ENCODE data around the gene ACAP3.
"Not testable (repeated sequence)": the region's sequence is repeated elsewhere in the genome, so short reads cannot be mapped to it uniquely, and the experiment has no call there.

ACAP3 gene

DNA sequence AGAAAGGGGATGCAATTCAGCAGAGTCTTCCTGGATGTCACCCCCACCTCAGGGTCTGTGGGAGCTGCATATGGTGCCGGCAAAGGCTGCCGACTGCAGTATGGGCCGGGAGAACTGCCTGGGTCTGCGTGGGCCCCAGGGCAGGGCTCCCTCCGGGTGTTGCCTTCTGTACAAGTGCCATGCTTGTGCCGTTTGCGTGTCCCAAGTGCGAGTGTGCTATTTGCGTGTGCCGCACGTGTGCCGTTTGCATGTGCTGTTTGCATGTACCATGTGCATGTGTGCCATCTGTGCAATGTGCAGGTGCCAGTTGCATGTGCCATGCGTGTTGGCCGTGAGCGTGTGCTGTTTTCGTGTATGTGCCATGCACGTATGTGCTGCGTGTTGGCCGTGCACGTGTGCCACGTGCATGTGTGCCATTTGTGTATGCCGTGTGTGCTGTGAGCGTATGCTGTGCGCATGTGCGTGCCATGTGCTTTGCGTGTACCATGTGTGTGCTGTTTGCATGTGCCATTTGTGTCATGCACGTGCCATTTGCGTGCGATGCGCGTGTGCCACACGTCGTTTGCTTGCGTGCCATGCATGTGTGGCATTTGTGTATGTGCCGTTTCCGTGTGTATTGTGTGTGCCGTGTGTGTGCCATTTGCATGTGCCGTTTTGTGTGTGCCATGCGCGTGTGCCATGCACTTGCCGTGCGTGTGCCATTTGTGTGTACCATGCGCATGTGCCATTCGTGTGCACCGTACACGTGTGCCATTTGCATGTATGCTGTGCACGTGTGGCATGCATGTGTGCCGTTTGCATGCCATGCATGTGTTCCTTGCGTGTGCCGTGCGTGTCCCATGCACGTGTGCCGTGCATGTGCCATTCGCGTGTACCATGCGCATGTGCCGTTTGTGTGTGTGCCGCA is 21.8 kb upstream of the ACAP3 start:
- no peak for DNase-seq

DNA sequence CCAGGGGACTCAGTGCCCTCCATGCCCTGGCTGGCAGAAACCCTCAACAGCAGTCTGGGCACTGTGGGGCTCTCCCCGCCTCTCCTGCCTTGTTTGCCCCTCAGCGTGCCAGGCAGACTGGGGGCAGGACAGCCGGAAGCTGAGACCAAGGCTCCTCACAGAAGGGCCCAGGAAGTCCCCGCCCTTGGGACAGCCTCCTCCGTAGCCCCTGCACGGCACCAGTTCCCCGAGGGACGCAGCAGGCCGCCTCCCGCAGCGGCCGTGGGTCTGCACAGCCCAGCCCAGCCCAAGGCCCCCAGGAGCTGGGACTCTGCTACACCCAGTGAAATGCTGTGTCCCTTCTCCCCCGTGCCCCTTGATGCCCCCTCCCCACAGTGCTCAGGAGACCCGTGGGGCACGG is 20.5 kb upstream of the ACAP3 start:
- DNase-seq, result no peak

DNA sequence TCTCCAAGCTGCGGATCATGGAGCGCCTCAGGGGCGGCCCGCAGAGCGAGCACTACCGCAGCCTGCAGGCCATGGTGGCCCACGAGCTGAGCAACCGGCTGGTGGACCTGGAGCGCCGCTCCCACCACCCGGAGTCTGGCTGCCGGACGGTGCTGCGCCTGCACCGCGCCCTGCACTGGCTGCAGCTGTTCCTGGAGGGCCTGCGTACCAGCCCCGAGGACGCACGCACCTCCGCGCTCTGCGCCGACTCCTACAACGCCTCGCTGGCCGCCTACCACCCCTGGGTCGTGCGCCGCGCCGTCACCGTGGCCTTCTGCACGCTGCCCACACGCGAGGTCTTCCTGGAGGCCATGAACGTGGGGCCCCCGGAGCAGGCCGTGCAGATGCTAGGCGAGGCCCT is 19.6 kb upstream of the ACAP3 start:
- no peak for DNase-seq

DNA sequence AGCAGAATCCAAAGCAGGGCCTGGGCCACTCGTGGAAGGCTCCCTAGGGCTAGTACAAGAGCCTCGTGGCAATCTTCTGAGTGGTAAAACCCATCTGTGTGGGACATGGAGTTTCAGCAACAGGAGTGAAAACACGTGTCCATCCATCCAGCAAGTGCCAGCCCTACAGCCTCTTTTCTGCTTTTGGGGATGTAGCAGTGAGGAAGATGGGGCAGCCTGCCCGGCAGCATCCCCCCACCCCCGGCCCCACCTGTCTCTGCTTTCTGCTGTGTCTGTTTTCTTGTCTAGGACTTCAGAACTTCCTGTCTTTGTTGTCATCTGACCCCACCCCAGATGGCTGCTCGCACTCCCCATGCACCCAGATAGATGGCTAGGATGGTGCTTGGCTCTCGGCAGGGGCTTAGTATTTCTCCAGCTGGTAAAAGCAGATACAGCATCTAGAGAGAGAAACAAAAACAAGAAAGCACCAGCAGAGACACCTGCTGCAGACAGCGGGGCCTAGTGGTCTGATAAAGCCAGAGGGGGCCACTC is 18.4 kb upstream of the ACAP3 start:
- no peak for DNase-seq

DNA sequence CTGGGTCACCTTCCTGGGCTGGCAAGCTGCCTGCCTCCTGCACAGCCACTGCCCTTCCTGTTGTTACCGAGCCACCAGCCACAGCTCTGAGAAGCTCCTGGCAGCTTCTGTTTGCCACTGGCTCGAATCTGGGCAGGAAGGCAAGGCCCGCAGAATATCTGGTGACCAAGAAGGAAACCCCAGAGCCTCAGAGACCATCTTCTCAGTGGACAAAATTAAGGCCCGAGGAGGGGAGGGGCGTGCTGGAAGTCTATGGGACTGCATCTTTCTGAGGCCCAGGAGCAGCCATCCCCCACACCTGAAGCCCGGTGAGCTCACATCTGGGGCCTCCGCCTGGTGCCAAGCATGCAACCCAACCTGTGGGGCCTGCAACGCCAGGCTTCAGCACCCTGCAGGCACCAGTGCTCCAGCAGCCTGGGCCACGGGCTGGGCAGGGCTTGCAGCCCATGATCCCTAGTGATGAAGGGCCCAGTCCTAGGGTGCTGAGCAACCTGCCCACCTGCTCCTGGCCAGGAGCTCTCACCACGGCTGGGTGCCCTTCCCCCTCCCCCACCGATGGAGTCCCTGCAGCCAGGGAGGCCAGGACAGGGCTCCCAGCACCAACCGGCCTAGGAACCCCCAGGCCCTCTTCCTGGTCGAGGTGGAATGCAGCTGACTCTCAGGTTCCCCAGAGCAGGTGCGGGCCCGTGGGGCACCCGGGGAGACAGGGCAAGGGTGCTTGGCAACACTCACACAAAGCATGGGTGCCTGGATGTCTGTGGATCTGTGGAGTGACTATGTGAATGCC is 17.8 kb upstream of the ACAP3 start:
- DNase-seq, result no peak

DNA sequence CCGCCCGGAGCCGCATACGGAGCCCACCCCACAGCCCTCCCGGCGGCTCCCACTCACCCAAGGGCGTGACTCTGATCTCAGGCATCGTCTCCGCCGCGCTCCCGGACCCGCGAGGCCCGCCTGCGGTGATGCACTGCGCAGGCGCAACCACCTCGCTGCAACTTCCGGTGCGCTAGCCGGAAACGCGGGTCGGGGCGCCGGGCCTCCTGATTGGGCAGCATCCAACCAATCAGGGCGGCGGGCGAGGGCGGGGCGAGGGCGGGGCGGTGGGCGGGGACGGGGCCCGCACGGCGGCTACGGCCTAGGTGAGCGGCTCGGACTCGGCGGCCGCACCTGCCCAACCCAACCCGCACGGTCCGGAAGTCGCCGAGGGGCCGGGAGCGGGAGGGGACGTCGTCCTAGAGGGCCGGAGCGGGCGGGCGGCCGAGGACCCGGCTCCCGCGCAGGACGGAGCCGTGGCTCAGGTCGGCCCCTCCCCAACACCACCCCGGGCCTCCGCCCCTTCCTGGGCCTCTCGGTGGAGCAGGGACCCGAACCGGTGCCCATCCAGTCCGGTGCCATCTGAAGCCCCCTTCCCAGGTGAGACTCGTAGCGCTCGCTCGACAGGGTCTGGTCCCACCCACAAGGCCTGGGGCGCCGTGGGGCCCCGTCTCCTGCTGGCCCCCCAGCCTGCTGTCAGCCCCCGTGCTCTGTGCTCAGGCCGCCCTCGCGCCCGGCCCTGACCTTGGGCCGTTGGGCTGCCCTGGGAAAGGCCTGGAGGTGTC is 17.0 kb upstream of the ACAP3 start, which contains the start of the genes CPTP and INTS11:
TSS of gene CPTP (plus strand) at position 279 of the 764 bp plus-strand sequence. CDS start 2,109 bp downstream, outside the sequence.
TSS of gene INTS11 (minus strand) at position 137 of the 764 bp plus-strand sequence. CDS start at position 85, 52 bp downstream.
- peak; percentile 87 for DNase-seq

DNA sequence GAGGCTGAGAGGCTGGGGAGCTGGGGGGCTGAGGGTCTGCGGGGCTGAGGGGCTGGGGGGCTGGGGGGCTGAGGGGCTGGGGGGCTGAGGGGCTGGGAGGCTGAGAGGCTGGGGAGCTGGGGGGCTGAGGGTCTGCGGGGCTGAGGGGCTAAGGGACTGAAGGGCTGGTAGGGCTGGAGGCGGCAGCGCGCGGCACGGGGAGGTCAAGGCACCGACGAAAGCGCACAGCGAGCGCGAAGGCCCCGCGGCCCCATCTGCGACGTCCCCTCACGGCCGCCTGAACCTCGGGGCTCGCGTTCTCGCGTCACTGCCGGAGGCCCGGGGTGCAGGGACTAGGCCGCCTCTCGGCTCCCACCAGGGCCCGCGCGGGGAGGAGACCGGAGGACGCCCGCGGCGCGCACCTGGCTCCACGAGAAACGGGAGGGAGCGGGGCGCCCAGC is 16.4 kb upstream of the ACAP3 start:
- no peak for DNase-seq

DNA sequence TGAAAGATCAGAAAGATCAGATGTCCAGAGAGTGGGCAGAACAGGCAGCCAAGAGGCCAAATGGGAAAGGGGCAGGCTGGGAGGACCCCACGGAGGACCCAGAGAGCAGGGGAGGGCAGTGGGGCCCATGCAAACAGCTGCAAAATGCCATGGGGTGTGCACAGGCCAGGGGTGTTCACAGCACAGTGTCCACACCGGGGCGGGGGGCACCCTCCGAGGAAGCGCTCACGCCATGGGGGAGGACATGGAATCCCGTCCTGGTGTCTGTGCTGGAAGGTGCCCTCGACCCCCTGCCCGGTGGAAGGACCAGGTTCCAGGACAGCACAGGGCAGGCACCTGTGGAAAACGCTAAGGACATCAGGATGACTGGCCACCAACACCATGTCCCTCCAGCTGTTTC is 15.2 kb upstream of the ACAP3 start:
- DNase-seq, result no peak

DNA sequence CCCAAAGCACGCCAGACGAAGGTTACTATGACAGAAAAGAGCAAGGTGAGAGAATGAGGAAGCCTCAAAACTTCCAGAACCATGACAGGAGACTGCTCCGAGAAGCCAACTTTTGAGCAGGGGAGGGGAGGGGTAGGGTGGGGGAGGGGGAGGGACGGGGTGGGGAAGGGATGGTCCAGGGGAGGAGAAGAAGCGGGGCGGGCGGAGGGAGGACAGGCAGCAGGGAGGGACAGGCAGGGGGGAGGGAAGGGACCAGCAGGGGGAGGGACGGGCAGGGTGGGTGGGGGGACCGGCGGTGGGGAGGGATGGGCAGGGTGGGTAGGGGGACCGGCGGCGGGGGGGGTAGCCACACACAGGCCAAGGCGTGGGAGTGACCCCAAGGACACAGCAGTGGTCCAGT is 14.7 kb upstream of the ACAP3 start:
- no peak for DNase-seq

DNA sequence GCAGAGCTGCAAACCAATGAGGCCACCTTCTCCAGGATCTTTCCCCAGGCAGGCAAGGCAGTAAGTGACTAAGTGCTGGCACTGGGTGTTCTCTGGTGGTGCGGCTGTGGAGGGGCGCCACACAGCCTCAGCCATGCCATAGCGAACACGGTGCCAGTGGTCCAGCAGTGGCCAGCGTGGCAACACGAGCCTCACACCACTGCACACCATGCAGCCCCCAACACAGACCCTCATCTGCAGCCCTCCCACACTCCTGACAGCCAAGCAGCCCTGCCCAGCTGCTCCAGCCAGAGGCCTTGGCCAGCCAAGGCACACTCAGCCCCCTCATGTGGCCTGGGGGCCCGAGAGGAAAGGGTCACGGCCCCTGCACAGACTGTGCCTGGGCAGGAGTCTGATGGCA is 13.7 kb upstream of the ACAP3 start:
- DNase-seq, result no peak

DNA sequence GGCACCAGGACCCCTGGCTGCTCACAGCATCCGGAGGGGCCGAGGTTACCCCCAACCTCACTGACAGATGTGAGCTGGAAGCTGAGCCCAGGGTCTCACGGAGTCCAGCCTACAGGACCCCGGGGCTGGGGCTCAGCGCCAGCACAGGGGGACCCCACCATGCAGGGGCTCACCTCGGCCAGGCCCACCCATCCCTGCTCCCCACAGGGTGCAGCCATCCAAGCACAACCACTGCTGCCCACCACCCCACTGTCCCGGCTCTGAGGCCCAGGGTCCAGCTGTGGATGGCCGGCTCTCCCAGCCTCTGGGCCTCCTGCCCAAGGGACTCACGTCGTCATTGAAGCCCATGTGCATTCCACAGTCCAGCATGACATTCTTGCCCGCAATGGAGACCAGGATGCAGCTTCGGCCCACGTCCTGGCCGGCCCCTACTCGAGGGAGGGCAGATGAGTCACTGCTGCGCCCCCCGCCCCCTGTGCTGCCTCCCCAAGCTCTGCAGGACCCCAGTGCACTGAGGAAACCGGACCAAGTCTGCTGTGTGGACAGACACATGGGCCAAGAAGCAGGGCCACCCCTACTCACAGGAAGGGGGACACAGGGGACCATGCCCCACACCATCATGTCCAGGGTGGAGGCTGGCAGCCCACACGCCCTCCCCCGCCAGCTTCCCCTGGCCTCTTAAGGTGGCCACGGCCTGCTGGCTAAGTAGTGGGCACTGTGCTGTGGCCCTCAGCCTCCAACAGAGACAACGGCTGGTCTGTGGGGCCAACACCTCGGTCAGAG is 13.1 kb upstream of the ACAP3 start:
- no peak for DNase-seq

DNA sequence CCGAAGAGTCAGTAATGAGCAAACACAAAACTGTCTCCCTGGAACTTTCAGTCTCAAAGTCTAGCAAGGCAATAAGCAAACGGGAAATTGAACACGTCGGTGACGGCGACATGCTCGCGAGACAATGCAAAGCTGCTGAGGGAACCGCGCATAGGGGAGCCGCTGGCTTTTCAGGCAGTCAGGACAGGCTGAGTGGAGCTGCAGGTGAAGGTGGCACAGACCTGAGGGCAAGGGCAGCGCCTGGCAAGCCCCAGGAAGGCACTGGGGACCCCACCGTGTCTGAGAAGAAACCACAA is 11.9 kb upstream of the ACAP3 start:
- no peak for DNase-seq

DNA sequence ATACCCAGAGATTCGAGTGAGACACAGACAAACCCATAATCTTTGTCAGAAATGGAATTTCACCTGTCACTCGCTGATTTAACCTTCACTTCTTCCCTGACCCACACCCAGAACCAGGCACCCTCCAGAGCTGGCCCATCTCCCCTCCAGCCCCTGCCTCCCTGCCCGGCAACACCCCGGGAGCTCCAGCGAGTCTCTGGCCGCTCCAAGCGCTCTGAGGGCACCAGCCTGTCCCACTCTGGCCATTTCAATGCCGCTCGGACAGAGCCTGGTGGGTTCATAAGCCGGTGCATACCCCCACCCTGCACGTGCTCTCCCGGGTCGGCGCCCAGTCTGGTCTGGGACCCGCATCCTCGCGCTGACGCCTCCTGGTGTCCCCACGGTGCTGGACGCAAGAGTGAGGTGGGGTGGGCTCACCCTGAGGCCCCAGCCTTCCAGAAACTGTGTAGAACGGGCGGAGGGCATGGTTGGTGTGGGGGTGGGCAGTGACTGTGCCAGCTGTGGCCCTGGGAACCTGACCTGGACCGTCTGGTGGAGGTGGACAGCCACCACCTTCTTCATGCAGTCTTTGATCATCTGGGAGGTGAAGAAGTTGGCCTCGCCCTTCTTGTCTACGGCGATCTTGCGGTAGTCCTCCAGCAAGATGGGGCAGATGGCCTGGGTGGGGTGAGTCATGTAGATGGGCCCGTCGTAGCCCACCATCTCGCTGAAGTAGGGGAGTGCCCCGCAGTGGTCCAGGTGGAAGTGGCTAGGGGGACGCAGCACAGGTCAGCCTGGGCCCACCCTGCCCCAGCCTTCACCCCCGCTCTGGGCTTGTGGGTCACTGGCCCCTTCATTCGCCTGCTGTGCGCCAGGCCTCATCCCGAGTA is 11.3 kb upstream of the ACAP3 start:
- no peak for DNase-seq

DNA sequence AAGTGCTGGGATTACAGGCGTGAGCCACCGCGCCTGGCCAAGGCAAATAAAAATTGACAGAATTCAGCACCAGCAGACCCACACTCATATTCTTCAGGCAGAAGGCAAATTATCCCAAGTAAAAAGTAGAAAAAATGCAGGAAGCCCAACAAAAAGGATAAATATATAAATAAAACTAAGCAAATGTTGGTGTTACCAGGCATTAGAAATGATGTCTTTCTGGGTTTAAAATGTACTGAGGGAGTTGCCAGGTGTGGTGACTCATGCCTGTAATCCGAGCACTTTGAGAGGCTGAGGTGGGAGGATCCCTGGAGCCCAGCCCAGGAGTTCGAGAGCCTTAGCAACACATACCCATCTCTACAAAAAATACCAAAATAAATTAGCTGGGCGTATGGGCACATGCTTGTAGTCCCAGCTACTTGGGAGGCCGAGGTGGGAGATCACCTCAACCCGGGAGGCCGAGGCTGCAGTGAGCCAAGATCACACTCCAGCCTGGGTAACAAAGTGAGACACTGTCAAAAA is 10.5 kb upstream of the ACAP3 start:
- DNase-seq, result no peak

DNA sequence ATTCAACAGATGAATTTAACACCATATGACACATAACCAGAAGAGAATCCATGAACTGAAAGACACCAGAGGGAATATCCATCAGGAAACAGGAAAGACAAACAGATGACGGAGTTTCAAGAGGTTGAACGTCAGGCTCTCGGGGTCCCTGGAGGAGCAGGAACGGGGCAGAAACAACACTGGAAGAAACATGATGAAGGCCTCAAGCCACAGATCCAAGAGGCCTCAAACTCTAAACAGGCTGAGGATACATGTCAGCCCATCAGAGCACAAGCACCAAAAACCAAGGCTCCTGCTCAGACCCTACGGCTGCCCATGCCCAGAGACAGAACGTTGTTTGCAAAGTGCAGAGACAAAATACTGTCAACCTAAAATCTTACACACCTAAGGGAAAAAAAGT is 9.7 kb upstream of the ACAP3 start:
- DNase-seq, result no peak

DNA sequence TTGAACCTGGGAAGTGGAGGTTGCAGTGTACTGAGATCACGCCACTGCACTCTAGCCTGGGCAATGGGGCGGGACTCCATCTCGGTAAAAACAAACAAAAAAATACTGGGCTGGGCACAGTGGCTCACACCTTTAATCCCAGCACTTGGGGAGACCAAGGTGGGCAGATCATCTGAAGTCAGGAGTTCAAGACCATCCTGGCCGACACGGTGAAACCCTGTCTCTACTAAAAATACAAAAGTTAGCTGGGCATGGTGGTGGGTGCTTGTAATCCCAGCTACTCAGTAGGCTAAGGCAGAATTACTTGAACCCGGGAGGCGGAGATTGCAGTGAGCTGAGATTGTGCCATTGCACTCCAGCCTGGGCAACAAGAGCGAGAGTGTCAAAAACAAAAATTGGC is 8.5 kb upstream of the ACAP3 start:
- not testable (repeated sequence) for DNase-seq

DNA sequence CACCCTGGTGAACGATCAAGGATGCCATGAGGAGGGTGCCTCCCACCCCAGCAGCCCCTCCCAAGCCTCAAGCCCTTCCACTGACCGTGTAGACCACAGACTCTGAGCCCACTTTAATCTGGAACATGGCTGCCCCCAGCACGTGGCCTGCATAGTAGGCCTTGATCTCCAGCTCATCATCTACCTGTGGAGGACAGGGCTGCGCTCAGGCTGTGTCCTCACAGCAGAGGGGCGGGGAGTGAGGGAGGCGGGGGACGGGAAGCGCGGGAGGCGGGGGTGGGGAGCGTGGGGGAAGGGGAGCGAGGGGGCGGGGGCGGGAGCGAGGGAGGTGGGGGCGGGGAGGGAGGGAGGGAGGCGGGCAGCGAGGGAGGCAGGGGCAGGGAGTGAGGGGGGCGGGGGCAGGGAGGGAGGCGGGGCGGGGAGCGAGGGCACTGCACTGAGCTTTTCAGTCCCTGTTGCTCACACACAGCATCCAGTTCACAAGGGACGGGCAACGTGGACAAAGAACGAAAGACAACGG is 7.8 kb upstream of the ACAP3 start:
- DNase-seq, result peak; percentile 67

DNA sequence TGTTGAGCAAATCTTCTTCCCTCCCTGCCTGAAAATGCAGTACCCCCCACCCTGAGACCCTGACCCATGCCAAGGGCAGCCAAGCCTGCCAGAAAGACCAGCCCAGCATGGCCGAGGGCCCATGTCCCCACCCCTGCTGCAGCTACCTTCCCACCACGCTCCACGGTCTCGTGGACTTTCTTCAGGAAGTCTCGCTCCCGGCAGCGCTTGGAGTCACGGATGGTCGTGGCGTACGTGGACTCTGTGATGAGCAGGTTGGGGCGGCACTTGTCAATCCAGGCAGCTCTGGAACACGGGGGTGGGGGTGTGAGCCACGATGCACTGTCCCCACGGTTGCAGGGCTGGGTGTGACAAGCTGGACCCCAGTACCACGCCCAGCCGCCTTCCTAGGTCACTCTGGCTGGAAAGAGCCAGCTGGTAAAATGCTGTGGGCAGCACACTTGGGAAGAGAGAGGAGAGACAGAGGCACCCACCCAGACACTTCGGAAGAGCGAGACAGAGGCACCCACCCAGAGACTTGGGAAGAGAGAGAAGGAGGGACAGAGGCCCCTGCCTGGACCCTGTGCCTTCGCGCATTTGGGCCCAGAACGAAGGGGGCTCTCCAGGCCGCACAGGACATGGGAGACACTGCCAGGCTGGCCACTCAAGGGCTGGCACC is 7.1 kb upstream of the ACAP3 start:
- no peak for DNase-seq

DNA sequence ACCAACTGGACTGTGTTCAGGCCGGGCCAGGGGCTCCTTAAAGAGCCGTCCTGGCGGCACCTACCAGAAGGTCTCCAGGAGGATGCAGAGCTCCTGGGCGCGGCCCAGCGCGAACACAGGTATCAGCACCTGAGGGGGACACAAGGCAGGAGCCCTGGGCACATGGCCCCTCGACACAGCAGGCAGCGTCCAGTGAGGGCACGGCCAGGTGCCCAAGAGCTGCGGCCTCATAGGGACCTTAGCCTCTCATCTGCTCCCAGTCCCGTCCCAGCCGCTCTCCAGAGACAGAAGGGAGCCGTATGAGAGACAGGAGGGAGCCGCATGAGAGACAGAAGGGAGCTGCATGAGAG is 6.5 kb upstream of the ACAP3 start:
- DNase-seq, result no peak

Measured in NCI-H2227 treated with DMSO at 0.1 percent for 48 hours (cell line).